Measurements from ENCODE around the gene OSBPL9.
"Not testable (repeated sequence)": the region's sequence is repeated elsewhere in the genome, so short reads cannot be mapped to it uniquely, and the experiment has no call there.

OSBPL9 gene

DNA sequence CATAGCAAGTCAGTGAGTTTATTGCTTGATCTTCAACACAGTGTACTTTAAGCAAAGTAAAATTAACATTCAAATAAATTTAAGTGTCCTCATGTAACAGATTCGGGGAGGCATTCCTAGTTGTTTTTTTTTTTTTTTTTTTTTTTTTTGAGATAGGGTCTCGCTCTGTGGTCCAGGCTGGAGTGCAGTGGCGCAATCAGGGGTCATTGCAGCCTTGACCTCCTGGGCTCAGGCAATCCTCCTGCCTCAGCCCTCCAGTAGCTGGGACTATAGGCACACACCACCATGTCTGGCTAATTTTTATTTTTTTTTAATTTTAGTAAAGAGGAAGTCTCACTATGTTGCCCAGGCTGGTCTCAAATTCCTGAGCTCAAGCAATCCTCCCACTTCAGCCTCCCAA lies 22.8 kb downstream of the OSBPL9 start:
- DNase-seq = no peak

DNA sequence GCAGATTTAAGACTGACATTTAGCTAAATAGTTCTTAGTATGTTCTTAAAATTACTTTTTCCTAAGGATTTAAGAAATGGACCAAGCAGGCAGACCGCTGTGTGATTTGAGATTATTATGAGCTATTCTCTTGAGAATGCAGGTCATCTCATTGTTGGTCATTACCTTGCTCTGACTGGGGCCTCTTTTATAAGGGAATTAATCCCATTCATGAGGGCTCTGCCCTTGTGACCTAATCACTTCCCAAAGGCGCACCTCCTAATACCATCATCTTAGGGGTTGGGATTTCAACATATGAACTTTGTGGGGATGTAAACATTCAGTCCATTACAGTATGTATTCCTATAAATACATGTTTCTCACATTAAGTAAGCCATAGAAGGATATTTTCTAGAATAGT lies 24.2 kb downstream of the OSBPL9 start:
- no peak for DNase-seq

DNA sequence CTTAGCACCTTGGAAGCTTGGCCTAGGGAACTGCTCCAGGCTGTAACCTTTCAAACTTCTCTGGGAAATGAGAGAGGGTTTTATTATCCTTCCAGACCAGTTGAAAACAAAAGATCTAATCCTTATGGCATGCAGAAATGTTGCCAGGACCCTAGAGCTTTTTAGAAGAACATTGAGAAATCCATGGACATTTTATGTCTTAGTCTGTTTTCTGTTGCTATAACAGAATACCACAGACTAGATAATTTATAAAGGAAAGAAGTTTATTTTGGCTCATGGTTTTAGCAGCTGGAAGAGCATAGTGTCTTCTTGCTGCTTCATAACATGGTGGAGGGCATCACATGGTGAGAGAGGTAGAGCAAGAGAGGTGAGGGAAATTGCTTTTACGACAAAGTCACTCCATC lies 25.8 kb downstream of the OSBPL9 start:
- no peak for DNase-seq

DNA sequence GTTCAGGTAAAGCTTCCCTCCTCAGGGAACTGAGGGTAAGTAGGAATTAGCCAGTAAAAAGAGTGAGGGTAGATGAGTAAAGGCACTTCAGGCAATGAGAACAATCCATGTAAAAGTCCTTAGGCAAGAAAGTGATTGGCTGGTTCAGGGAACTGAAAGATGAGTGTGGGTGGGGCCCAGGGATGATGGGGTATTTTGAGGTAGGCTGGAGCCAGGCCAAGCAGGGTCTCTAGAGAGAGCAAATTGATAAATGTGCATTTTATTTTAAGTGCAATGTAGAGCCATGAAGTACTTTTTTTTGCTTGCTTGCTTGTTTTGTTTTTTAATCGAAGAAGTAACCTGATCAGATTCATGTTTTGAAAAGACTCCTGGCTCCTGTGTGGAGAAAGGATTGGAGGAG lies 26.5 kb downstream of the OSBPL9 start:
- no peak for DNase-seq

DNA sequence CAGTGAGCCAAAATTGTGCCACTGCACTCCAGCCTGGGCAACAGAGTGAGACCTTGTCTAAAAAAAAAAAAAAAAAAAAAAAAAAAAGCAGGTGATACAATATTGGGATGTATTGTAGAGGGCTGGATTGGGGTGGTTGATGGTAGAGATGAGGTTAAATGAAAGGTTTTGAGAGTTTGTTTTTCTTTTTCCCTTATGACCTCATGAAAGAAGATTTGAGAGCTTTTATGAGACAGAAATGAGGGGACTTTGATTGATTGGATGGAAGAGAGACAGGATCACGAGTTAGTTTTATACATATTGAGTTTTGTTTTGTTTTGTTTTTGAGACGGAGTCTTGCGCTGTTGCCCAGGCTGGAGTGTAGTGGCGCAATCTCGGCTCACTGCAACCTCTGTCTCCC lies 27.1 kb downstream of the OSBPL9 start:
- no peak for DNase-seq

GRCh38 chr1:51644533-51645197 lies 27.8 kb downstream of the OSBPL9 start:
- DNase-seq = no peak

DNA sequence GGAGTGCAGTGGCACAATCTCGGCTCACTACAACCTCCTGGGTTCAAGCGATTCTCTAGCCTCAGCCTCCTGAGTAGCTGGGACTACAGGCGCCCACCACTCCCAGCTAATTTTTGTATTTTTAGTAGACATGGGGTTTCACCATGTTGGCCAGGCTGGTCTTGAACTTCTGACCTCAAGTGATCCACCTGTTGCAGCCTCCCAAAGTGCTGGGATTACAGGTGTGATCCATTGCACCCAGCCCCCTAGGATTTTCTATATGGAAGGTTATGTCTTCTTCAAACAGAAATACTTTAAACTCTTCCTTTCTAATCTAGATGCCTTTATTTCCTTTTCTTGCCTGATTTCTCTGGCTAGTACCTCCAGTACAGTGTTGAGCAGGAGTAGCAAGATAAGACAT lies 29.7 kb downstream of the OSBPL9 start:
- DNase-seq = not testable (repeated sequence)

GRCh38 chr1:51648180-51649109 lies 31.6 kb downstream of the OSBPL9 start:
- DNase-seq = no peak

DNA sequence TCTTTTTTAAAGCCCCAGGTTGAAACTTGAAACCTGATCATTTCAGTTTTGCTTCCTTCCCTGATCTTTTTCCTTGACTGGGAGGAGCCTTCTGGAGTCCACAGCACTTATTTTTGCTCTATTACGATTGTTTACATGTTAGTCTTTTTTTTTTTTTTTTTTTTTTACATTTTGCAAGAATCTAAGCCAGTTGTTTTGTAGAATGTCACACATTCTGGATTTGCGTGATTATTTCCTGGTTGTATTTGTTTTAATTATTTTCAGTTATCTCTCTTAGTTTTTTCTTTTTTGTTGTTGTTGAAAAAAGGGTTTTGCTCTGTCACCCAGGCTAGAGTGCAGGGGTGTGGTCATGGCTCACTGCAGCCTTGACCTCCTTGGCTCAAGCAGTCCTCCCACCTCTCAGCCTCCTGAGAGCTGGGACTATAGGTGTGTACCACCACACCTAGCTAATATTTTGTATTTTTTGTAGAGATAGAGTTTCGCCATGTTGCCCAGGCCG lies 32.8 kb downstream of the OSBPL9 start:
- no peak for DNase-seq

GRCh38 chr1:51650198-51650597 lies 33.3 kb downstream of the OSBPL9 start:
- no peak for DNase-seq

DNA sequence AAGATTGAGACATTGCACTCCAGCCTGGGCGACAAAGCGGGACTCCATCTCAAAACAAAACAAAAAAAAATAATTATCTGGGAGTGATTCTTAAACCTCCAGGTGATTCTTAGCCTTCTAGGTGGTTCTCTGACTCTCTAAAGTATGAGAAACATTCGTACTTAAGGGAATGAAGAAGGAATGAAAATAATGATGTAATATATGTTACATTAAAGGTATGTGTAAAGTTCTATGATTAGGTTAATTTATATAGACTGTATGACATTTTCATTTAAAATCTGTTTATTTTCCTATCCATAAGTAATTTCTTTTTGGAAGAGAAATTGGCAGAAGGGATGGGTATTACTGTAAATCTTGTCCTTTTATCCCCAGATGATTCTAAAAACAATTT lies 34.7 kb downstream of the OSBPL9 start:
- DNase-seq = no peak

- no peak for DNase-seq
Observed at GRCh38 chr1:51652599-51652998, 35.7 kb downstream of the OSBPL9 start.

- no peak for DNase-seq
Observed at GRCh38 chr1:51653127-51653526, 36.2 kb downstream of the OSBPL9 start.

- DNase-seq = no peak
Observed at GRCh38 chr1:51654000-51654399, 37.1 kb downstream of the OSBPL9 start.

DNA sequence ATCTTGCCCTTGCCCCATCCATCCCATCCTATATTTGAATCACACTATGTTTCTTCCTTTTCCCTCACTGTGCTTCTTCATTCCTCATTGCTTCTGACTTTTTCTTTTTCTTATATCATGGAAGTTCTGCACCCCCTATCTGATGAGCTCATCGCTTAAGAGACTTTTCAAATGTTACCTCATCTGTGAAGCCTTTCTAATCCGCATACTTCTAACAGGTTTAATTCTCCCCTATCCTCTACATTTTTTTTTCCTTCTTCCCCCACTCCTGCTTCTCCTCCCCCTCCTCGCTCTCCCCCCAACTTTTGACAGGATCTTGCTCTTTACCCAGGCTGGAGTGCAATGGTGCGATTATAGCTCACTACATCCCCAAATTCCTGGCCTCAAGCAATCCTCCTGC lies 39.5 kb downstream of the OSBPL9 start:
- DNase-seq = no peak

GRCh38 chr1:51660580-51660979 lies 43.7 kb downstream of the OSBPL9 start:
- no peak for DNase-seq

- DNase-seq = no peak
Observed at GRCh38 chr1:51661081-51661518, 44.2 kb downstream of the OSBPL9 start.

- DNase-seq = no peak
Observed at GRCh38 chr1:51663105-51663504, 46.2 kb downstream of the OSBPL9 start.

GRCh38 chr1:51663721-51664120 lies 46.8 kb downstream of the OSBPL9 start:
- no peak for DNase-seq

- DNase-seq = no peak
Observed at GRCh38 chr1:51664421-51665240, 47.7 kb downstream of the OSBPL9 start.

DNA sequence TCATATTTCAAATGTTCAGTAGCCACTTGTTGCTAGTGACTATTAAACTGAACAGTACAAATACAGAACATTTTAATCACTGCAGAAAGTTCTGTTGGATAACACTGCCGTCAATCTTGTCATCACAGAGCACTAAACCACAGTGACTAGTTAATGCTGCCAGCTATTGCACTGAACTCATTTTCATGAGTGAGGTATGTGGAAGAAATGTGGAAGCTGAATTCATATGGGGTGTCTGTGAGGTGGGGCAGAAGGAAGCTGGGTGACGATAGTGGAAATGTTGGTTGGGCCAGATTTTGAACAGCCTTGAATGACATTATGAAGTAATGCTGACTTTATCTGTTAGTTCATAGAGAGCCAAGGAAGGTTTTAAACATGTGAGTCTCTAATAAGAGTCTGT lies 49.6 kb downstream of the OSBPL9 start:
- no peak for DNase-seq

GRCh38 chr1:51667561-51667960 lies 50.7 kb downstream of the OSBPL9 start:
- no peak for DNase-seq

DNA sequence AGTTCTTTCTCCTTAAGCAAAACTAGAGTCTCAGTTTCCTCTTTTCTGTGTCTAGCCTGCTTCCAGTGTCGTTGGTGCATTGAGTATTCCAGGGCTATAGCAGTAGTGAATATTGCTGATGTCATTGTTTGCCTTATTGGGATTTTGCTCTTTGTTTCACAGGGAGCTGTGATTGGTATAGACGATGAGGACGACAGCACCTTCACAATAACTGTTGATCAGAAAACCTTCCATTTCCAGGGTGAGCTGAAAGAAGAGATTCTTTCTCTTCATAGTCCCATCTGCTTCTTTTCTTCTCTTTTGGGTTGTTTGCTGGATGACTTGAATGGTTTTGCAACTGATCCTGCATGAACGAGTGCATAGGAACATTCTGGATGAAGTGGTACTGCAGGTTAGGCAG lies 52.4 kb downstream of the OSBPL9 start:
- no peak for DNase-seq
